ENCODE results near the gene HYPK.

Gene HYPK

DNA sequence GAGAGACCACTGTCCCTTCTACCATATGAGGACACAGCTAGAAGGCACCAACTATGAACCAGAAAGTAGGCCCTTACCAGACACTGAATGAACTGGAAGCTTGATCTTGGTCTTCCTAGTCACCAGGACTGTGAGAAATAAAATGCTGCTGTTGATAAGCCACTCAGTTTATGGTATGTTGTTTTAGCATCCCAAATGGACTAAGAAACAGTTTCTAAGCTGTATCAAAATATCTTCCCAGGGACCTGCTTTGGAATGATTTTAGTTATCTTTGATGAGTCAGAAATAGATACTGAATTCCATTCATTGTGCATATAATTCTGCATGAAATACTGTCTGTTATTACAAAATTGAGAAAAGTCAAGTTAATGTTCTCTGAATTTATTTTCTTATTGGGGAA, 45.0 kb downstream of the HYPK start:
- no peak for DNase-seq (ENCODE audit: low read depth in 3 of 3)

DNA sequence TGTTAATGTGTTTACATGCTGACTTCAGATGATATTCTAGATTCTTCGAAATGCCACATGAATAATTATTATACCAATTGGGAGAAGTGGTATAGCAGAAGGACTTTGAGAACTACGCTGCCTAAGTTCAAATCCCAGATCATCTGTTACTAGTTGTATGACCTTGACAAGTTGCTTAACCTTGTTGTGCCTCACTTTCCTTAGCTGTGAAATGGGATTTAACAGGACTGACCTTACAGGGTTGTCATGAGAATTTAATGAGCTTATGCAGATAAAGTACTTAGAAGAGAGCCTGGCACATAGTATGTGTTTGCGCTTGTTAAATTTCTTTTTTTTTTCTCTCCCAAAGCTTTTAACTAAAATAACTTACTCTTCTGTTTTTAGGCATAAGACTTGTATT, 50.9 kb downstream of the HYPK start:
- no peak for DNase-seq (ENCODE audit: low read depth in 3 of 3)

GRCh38 chr15:43852607-43853006, 52.2 kb downstream of the HYPK start:
- no peak for DNase-seq (ENCODE audit: low read depth in 3 of 3)

Data from stimulated activated CD4-positive, alpha-beta T cell treated with anti-CD3 and anti-CD28 coated beads, TNF-alpha, amount 100 ng/mL, for 24 hours (primary cell).